Right lobe of liver (tissue), 4 donors: ENCODE data around the gene BACH2.

Experiments used
- CTCF ChIP-seq, 4 donors: fragments of 200-600 bp in 3 of 4; fragments of 450-650 bp in 1 of 4; IDR thresholded peaks; one replicate each; pipeline versions ENCODE4 v1.5.1 to v1.8.0; 2016 to 2022; ENCODE audit warnings: antibody characterized with exemption in 4 of 4, mild to moderate bottlenecking in 2 of 4
- POLR2A ChIP-seq: fragments of 450-650 bp; IDR thresholded peaks from one replicate; pipeline ENCODE4 v1.6.1; 2017; ENCODE audit warnings: antibody characterized with exemption, mild to moderate bottlenecking
- donor health status: DM: no; HTN: no; CAD: no.
- donor health status: DM: no; HTN: no; CAD: no.
- donor health status: DM: no; HTN: yes; CAD: no.

GRCh38 chr6:90217506-90218127 lies 79.0 kb downstream of the BACH2 start:
- no peak for TF ChIP-seq CTCF (IDR thresholded peaks at IDR 0.05)
- TF ChIP-seq POLR2A: no peak
